HG02981 (cell line): ENCODE measurements around the gene CRISP2.
"Not testable (repeated sequence)": the region's sequence is repeated elsewhere in the genome, so short reads cannot be mapped to it uniquely, and the experiment has no call there.

Experiments
- ATAC-seq: cut with Tn5 transposase; IDR thresholded peaks from one replicate; pipeline ENCODE4 v1.9.1; 2021; ENCODE audit warnings: mild to moderate bottlenecking, moderate library complexity; ENCODE audit not compliant: unreplicated experiment

CRISP2 gene, protein sequence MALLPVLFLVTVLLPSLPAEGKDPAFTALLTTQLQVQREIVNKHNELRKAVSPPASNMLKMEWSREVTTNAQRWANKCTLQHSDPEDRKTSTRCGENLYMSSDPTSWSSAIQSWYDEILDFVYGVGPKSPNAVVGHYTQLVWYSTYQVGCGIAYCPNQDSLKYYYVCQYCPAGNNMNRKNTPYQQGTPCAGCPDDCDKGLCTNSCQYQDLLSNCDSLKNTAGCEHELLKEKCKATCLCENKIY

DNA sequence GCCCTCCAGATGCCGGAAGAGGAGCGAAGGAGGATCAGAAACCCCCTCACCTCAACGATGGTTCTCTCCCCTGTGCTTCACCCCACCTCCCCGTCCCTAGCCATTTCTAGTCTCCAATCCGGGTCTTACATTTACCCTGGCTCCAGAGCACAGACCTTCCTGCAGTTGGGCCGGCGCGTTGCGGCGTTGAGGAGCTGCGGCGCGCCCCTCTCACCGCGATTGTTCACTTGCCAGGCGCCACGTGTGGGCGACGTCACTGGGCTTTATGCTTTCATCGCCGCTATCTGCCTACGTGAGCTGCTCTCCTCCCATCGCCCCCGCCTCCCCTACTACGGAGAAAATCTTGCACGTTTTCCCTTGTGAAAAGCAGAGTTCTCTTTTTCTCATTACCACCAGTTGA is at the start of gene CRISP2:
CRISP2 (minus strand) TSS at position 198 of the 400 bp plus-strand sequence. CDS start 4,347 bp downstream, outside the sequence.
- ATAC-seq, result no peak

GRCh38 chr6:49744259-49744658 is 30.9 kb upstream of the CRISP2 start, which contains the start of gene CRISP3:
Gene CRISP3, minus strand, starts transcription at chr6:49744388. Its CDS starts 21 bp downstream, at chr6:49744367.
- no peak for ATAC-seq

DNA sequence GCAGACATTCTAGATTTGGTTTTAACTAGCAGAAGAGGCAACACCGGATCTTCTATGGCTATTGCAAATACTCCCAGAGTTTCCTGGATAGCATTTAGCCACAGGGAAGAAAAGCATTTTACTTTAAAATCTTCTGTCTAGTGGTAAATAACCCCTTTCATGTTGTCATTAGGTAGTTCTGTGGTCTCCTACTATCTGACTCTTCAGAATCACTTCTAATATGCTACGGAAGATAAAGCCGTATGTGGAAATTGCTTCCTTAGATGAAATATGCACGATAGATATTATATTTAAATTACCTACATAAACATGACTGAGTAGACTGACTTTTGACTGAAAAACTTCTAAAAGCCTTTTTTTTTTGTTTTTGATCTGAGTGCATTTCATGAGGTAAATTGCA is 30.1 kb upstream of the CRISP2 start:
- no peak for ATAC-seq

GRCh38 chr6:49739423-49739822 is 26.1 kb upstream of the CRISP2 start:
- ATAC-seq, result no peak

- ATAC-seq, result no peak
Measured at GRCh38 chr6:49736017-49736508, 22.7 kb upstream of the CRISP2 start.

DNA sequence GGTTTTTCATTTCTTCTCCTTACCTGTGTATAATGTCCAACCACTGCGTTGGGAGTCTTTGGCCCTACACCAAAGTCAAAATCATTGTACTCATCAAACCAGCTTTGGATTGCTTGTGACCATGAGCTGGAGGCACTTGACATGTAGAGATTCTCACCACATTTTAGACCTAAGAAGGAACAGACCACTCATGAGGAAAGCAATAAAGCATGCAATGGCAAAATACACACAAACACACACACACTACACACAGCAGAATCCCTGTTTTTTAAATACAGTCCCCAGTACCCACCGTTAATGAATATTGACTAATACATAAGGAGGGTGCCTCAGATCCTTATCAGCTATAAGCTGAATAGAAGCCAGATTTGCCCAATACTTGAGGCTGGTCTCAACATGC is 20.3 kb upstream of the CRISP2 start:
- no peak for ATAC-seq

- ATAC-seq, result no peak
Measured at GRCh38 chr6:49732781-49733180, 19.4 kb upstream of the CRISP2 start.

DNA sequence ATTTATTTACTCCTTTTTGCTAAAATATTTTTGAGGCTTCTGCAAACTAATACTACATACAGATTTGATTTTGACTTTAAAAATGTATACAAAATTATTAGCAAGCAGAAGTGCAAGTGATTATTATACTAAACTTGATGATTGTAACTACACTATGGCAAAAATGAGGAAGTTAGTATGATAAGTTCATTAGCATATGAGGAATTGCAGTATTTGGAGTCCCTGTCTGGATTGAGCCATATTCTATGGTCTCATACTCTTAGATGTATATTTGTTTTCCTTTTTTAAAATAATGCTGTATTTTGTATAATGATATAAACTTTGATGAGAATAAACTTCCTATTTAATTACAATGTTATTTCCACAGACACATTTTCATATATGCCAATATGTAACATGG is 16.9 kb upstream of the CRISP2 start:
- ATAC-seq, result no peak

DNA sequence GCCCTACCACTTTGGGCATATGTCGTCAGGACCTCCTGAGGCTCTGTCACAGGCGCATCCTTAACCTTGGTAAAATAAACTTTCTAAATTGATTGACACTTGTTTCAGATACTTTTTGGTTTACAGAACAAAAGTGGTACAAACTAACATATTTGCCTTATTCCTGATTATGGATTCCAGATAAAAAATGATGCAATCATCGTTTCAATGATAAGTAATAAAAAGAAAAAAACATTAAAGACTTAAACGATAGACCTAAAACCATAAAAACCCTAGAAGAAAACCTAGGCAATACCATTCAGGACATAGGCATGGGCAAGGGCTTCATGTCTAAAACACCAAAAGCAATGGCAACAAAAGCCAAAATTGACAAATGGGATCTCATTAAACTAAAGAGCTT is 10.6 kb upstream of the CRISP2 start:
- not testable (repeated sequence) for ATAC-seq

- ATAC-seq, result no peak
Measured at GRCh38 chr6:49721297-49721696, 8.0 kb upstream of the CRISP2 start.

DNA sequence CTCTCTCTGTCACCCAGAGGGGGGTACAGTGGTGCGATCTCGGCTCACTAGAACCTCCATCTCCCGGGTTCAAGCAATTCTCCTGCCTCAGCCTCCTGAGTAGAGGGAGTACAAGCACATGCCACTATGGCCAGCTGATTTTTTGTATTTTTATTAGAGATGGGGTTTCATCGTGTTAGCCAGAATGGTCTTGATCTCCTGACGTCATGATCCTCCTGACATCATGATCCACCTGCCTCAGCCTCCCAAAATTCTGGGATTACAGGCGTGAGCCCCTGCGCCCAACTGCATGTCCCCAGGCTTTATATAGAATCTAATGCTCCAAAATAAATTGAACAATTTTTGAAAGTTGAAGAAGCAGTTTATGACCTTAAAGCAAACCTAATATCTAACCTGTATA is 7.0 kb upstream of the CRISP2 start:
- no peak for ATAC-seq

- ATAC-seq, result no peak
Measured at GRCh38 chr6:49698478-49698877, 14.9 kb downstream of the CRISP2 start.

DNA sequence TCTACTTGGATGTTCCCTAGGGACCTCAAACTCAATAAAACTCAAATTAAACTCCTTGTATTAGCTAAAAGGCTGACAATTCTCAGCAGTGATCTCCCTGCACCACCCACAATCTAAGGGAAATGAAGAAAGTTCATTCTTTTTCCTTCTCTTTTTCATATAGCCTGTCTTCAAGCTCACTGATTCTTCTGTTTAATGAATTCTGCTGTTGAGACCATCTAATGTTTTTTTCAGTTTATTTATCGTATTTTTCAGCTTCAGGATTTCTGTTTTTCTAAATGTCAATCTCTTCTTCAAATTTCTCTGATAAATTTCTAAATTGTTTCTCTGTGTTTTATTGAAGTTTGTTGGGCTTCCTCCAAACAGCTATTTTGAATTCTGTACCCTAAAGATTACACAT is 19.8 kb downstream of the CRISP2 start:
- no peak for ATAC-seq

GRCh38 chr6:49692534-49692933 is 20.8 kb downstream of the CRISP2 start:
- ATAC-seq, result no peak

DNA sequence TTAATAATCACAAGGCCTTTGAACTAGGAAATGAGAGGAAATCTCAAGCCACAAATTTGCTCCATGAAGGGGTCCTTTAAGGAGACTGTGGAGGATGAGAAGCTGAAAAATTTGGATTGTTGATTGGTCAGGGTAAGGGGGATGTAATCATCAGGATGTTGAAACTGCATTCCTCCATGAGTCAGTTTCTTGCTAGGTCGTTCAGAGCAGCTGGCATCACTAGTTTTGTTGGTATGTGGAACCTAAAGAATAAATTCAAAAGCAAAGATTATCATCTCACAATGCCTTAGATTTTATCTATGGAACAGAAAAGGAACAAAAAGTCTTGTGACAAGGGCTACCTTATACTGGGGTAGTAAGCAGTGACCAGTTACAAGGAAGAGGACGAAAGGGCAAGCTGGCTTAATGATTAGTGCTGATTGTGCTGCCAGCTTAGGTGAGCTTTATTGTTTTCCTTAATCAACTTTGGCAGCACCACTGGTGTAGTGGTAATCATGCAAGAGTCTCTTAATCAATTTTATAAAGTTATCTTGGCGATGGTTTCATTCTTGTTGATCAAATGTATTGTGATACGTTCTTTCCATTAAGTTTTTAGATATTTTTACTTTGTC is 36.6 kb downstream of the CRISP2 start:
- no peak for ATAC-seq

DNA sequence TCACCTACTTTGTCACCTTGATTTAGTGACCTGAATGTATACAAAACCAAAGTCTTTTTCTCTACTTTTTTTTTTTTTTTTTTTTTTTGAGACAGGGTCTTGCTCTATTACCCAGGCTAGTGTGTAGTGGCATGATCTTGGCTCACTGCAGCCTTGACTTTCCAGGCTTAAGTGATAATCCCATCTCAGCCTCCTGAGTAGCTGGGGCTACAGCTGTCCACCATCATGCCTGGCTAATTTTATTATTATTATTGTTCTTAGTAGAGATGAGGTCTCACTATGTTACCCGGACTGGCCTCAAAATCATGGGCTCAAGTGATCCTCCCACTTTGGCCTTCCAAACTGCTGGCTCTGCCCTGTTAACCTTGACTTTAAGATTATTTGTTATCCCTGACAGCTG is 37.5 kb downstream of the CRISP2 start:
- ATAC-seq, result no peak

DNA sequence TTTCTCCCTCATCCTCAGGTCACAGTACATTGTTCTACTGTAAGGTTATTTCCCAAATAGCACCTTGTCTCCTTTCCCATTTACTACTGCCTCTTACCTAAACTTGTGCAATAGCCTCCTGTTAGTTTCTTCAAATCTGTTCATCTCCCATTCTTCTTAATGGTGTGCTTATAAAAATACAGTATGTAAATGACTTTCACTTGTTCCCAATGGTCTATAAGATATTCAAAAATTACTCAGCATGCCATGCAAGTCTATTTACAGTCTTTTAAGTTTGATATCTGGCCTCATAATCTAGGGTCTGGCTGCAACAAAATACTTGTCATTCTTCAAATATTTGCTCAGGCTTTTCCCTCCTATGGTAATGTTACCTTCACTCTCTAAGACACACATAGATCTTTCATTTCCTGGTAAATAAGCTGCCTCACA is 45.2 kb downstream of the CRISP2 start:
- ATAC-seq, result no peak

DNA sequence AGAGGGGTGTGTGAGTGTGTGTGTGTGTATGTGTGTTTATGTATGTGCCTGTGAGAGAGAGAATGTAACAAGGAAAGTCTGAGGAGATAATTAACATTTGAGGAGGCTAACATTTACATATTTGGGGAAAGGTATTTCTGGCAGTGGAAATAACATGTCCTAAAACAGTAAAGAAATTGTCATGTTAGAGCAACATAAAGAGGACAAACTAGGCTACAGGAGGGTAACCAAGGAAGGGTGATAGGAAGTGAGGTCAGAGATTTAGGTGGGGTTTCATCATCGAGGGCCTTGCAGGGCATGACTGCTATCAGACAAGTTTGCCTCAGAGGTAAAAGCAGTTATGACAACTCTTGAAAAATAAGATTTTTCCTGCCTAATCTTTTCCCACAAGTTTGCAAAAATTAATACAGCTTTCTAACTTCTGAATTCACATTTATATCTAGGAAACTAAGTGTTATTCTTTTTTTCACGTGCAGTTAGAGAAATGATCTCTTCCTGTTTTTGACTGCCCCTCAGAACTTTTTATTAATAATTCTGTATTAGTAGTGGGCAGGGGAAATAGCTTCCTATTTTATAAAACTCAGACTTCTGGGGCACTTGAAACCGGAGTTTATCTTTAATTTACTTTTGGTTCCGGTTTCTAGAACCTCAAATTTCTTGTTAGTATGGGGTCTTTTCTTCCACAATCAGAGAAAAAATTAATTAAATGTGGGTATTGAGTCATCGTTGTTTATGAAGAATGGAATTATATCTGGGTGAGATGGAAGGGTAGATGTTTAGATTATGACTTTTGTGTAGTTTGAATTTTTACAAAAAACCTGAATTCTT is 46.2 kb downstream of the CRISP2 start:
- ATAC-seq, result no peak

DNA sequence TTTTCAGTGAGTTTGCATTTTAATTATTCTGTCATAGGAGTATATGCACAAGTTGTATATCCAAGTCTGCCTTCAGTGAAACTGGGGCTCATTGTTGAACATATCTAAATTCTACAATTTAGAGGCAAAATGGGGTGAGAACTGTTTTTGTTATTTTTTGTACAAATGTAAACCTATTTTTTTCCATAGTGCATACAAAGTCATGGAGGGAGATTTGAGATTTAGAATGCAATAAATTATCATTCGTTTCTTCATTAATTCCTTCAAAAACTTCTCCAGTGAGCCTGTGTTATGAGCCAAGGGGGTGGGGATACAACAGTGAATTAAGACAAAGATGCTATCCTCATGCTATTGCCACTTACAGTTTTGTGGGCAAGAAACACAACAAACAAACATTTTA is 46.9 kb downstream of the CRISP2 start:
- no peak for ATAC-seq

GRCh38 chr6:49664817-49665216 is 48.5 kb downstream of the CRISP2 start:
- no peak for ATAC-seq

- not testable (repeated sequence) for ATAC-seq
Measured at GRCh38 chr6:49664054-49664453, 49.3 kb downstream of the CRISP2 start.

- no peak for ATAC-seq
Measured at GRCh38 chr6:49662892-49663261, 50.5 kb downstream of the CRISP2 start.
